ENCODE results near the gene NSMF. TPM values are rescaled to one million over a fixed set of nuclear protein-coding genes. Genes with fewer than 3 reads are reported as not detected.

NSMF gene
- polyA plus RNA-seq, 1 of the 3 experiments (the other 2 are of a cell fraction), result 58.8 TPM

GRCh38 chr9:137411645-137412380, 47.3 kb downstream of the NSMF start:
- no peak overlapping the region for H2AFZ ChIP-seq (ENCODE audit: low read depth)
- no peaks in the 10 kb centered on the region for H3K9me2 ChIP-seq
- peaks cover 15% of the 10 kb centered on the region; the same call in 1 of the 2 replicates for H3K79me2 ChIP-seq (ENCODE audit: insufficient read depth)
- H3K4me2 ChIP-seq, result peak overlapping the region; percentile 60; the same call in 1 of the 2 replicates
- 50% methylated on average over 22 of the region's 30 CpGs for WGBS (ENCODE audit: low lambda C conversion rate)
- ChIA-PET CTCF (interaction anchor here (0.6 to 1.8 kb wide), 3 partner anchors 11 to 632 kb away, joined by 4 to 10 read pairs (median 4); partner anchors contain the start of genes EXD3 and NOXA1), POLR2A (interaction anchor here (1.2 kb wide), 1 partner anchor 10 kb away, joined by 3 read pairs; no protein-coding TSS in a partner anchor)
- TF ChIP-seq ZBTB33 (IDR thresholded peaks at IDR 0.05; ENCODE audit: borderline replicate concordance, low read depth) (0 out of 2 replicates have a peak, but pooled peaks have one; percentile 32), TEAD4 (IDR thresholded peaks at IDR 0.05; ENCODE audit: borderline replicate concordance, insufficient read depth) (peak; percentile 84), RCOR1 (IDR thresholded peaks at IDR 0.05; ENCODE audit: low read length) (no peak), NFIC (IDR thresholded peaks at IDR 0.05; ENCODE audit: borderline replicate concordance) (peak; percentile 90), FOSL2 (IDR thresholded peaks at IDR 0.05; ENCODE audit: borderline replicate concordance, low read depth) (peak; percentile 85), TCF12 (IDR thresholded peaks at IDR 0.05) (peak; percentile 63; the same call in 1 of the 2 replicates), JUND (IDR thresholded peaks at IDR 0.05) (peak; percentile 72; the same call in 1 of the 2 replicates), USF1 (IDR thresholded peaks at IDR 0.05; ENCODE audit: borderline replicate concordance, low read depth) (peak; percentile 46; the same call in 1 of the 2 replicates), GATA2 (CRISPR knock-in tag; IDR thresholded peaks at IDR 0.05) (no peak), YY1 (IDR thresholded peaks at IDR 0.05; ENCODE audit: low read depth) (no peak), MEF2A (IDR thresholded peaks at IDR 0.05; ENCODE audit: borderline replicate concordance, low read depth) (no peak), EP300 (IDR thresholded peaks at IDR 0.05; ENCODE audit: borderline replicate concordance in 1 of 2, low read depth in 1 of 2, low read length in 1 of 2) (peak in 1 of 2 experiments; percentile 16; a peak in 1 of 4 replicates), MAX (IDR thresholded peaks at IDR 0.05; ENCODE audit: low read depth) (peak; percentile 62; the same call in 1 of the 2 replicates), FOXJ3 (CRISPR knock-in tag; IDR thresholded peaks at IDR 0.05) (no peak), SIN3A (IDR thresholded peaks at IDR 0.05; ENCODE audit: borderline replicate concordance, low read depth, low read length) (no peak), GABPA (IDR thresholded peaks at IDR 0.05; ENCODE audit: low read depth) (no peak), RXRA (IDR thresholded peaks at IDR 0.05; ENCODE audit: borderline replicate concordance, low read depth) (peak; percentile 73; the same call in 1 of the 2 replicates)
- TF ChIP-seq, protein P1, sequence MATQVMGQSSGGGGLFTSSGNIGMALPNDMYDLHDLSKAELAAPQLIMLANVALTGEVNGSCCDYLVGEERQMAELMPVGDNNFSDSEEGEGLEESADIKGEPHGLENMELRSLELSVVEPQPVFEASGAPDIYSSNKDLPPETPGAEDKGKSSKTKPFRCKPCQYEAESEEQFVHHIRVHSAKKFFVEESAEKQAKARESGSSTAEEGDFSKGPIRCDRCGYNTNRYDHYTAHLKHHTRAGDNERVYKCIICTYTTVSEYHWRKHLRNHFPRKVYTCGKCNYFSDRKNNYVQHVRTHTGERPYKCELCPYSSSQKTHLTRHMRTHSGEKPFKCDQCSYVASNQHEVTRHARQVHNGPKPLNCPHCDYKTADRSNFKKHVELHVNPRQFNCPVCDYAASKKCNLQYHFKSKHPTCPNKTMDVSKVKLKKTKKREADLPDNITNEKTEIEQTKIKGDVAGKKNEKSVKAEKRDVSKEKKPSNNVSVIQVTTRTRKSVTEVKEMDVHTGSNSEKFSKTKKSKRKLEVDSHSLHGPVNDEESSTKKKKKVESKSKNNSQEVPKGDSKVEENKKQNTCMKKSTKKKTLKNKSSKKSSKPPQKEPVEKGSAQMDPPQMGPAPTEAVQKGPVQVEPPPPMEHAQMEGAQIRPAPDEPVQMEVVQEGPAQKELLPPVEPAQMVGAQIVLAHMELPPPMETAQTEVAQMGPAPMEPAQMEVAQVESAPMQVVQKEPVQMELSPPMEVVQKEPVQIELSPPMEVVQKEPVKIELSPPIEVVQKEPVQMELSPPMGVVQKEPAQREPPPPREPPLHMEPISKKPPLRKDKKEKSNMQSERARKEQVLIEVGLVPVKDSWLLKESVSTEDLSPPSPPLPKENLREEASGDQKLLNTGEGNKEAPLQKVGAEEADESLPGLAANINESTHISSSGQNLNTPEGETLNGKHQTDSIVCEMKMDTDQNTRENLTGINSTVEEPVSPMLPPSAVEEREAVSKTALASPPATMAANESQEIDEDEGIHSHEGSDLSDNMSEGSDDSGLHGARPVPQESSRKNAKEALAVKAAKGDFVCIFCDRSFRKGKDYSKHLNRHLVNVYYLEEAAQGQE (IDR thresholded peaks at IDR 0.05; ENCODE audit: low read depth, low read length), result 0 out of 2 replicates have a peak, but pooled peaks have one; percentile 20
- TF ChIP-seq, protein P2, sequence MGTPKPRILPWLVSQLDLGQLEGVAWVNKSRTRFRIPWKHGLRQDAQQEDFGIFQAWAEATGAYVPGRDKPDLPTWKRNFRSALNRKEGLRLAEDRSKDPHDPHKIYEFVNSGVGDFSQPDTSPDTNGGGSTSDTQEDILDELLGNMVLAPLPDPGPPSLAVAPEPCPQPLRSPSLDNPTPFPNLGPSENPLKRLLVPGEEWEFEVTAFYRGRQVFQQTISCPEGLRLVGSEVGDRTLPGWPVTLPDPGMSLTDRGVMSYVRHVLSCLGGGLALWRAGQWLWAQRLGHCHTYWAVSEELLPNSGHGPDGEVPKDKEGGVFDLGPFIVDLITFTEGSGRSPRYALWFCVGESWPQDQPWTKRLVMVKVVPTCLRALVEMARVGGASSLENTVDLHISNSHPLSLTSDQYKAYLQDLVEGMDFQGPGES (IDR thresholded peaks at IDR 0.05; ENCODE audit: low read depth, low read length), result no peak
- H4K20me1 ChIP-seq (ENCODE audit: insufficient read depth), result 0 out of 2 replicates have a peak, but pooled peaks cover 4% of the 10 kb centered on the region
- peak overlapping the region in 1 of 2 experiments; percentile 54; a peak in 1 of 4 replicates for H3K27ac ChIP-seq (ENCODE audit: low read depth in 2 of 2, low read length in 1 of 2)
- peaks cover 15% of the 10 kb centered on the region for H3F3A ChIP-seq (replicated peaks; ENCODE audit: insufficient read depth)
- H3K36me3 ChIP-seq (replicated peaks in 1 of 2; ENCODE audit: control insufficient read depth in 1 of 2, insufficient read depth in 2 of 2, low read length in 1 of 2), result no peaks in the 10 kb centered on the region
- H3K4me1 ChIP-seq (ENCODE audit: control insufficient read depth in 1 of 2, insufficient read depth in 2 of 2, low read depth in 1 of 2, low read length in 1 of 2), result peaks cover 3 to 19% of the 10 kb centered on the region in 2 experiments; a peak in 3 of 4 replicates
- no peaks in the 10 kb centered on the region for H3K27me3 ChIP-seq (ENCODE audit: insufficient read depth)
- H3K9me3 ChIP-seq, result no peaks in the 10 kb centered on the region
- no peak for DNase-seq
- no peak overlapping the region for H3K9ac ChIP-seq
- no peak overlapping the region for H3K4me3 ChIP-seq (ENCODE audit: low read depth in 2 of 2, low read length in 1 of 2)
